ENCODE results near the gene EPB41L5. TPM values are rescaled to one million over a fixed set of nuclear protein-coding genes. Genes with fewer than 3 reads are reported as not detected.
A peak's percentile ranks its signal among the peaks of the same experiment; 100 is the strongest.
"Not testable (repeated sequence)": the region's sequence is repeated elsewhere in the genome, so short reads cannot be mapped to it uniquely, and the experiment has no call there.

EPB41L5 gene
- total RNA-seq, 1 donor, result 16.8 TPM

DNA sequence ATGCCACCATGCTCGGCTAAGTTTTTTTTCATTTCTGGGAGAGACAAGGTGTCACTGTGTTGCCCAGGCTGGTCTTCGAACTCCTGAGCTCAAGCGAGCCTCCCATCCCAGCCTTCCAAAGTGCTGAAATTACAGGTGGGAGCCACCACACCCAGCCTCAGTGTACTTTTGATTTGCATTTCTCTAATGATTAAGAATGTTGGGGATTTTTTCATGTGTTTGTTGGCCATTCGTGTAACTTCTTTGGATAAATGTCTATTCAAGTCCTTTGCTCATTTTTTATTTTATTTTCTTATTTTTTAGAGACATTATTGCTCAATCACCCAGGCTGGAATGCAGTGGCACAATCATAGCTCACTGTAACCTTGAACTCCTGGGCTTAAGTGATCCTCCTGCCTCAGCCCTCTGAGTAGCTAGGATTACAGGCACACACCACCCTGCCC is 137.2 kb downstream of the EPB41L5 start:
- TF ChIP-seq CTCF (IDR thresholded peaks at IDR 0.05; ENCODE audit: insufficient read depth, low read length), result no peak
- DNase-seq (ENCODE audit: low read depth), result no peak
- no peak overlapping the region for H3K4me3 ChIP-seq (ENCODE audit: low read depth, low read length)

DNA sequence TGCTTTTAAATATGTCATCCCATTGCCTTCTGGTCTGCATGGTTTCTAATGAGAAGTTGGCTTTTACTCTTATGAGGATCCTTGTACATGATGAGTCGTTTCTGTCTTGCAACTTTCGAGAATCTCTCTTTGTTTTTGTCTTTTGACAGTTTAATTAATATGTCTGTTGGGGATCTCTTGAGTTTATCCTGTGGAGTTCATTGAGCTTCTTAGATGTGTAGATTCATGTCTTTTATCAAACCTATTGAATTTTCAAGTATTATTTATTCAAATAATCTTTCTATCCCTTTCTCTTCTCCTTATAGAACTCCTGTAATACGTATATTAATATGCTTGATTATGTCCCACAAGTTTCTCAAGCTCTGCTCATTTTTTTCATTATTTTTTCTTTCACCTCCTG is 142.4 kb downstream of the EPB41L5 start:
- no peak for TF ChIP-seq CTCF (IDR thresholded peaks at IDR 0.05; ENCODE audit: insufficient read depth, low read length)
- no peak for DNase-seq (ENCODE audit: low read depth)
- H3K4me3 ChIP-seq (ENCODE audit: low read depth, low read length), result no peak overlapping the region

DNA sequence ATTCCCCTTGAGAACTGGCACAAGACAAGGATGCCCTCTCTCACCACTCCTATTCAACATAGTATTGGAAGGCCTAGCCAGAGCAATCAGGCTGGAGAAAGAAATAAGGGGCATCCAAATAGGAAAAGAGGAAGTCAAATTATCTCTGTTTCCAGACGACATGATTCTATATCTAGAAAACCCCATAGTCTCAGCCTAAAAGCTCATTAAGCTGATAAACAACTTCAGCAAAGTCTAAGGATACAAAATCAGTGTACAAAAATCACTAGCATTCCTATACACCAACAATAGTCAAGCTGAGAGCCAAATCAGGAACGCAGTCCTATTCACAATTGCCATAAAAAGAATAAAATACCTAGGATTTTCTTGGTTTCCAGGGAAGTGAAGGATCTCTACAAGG is 145.8 kb downstream of the EPB41L5 start:
- H3K4me3 ChIP-seq (ENCODE audit: low read depth, low read length); DNase-seq (ENCODE audit: low read depth): not testable (repeated sequence)

- H3K4me3 ChIP-seq (ENCODE audit: low read depth, low read length), result no peak overlapping the region
- DNase-seq (ENCODE audit: low read depth), result peak; percentile 28
- no peak for TF ChIP-seq CTCF (IDR thresholded peaks at IDR 0.05; ENCODE audit: insufficient read depth, low read length)
Measured at GRCh38 chr2:120161190-120161589, 148.3 kb downstream of the EPB41L5 start.

GRCh38 chr2:120162716-120163115 is 149.8 kb downstream of the EPB41L5 start:
- no peak for TF ChIP-seq CTCF (IDR thresholded peaks at IDR 0.05; ENCODE audit: insufficient read depth, low read length)
- DNase-seq (ENCODE audit: low read depth), result no peak
- H3K4me3 ChIP-seq (ENCODE audit: low read depth, low read length), result no peak overlapping the region

- no peak for DNase-seq (ENCODE audit: low read depth)
- no peak for TF ChIP-seq CTCF (IDR thresholded peaks at IDR 0.05; ENCODE audit: insufficient read depth, low read length)
- no peak overlapping the region for H3K4me3 ChIP-seq (ENCODE audit: low read depth, low read length)
Measured at GRCh38 chr2:120167272-120167671, 154.4 kb downstream of the EPB41L5 start.

GRCh38 chr2:120169020-120169419 is 156.1 kb downstream of the EPB41L5 start:
- no peak for TF ChIP-seq CTCF (IDR thresholded peaks at IDR 0.05; ENCODE audit: insufficient read depth, low read length)
- no peak for DNase-seq (ENCODE audit: low read depth)

More at GRCh38 chr2:120169020-120169419, 156.1 kb downstream of the EPB41L5 start:
- H3K4me3 ChIP-seq (ENCODE audit: low read depth, low read length), result no peak overlapping the region
